K562 (cell line): Measurements from ENCODE around the gene GNAL. TPM values are rescaled to one million over a fixed set of nuclear protein-coding genes. Genes with fewer than 3 reads are reported as not detected.

Source experiments
- C11orf30 ChIP-seq: fragments of 450-650 bp; IDR thresholded peaks from 2 replicates; pipeline ENCODE4 v1.6.1; 2016; ENCODE audit warnings: low read depth, mild to moderate bottlenecking
- CEBPG ChIP-seq, 3 experiments: fragments of 200-800 bp in 1 of 3; sonication (Bioruptor generic) in 1 of 3; sonication (generic) in 1 of 3; formaldehyde crosslinking in 1 of 3; IDR thresholded peaks in 2 of 3; conservative IDR thresholded peaks in 1 of 3; 2 replicates each; pipeline versions ENCODE4 v1.6.1 to v1.8.0; 2016 to 2022; ENCODE audit warnings: missing compliant biosample characterization in 2 of 3, missing genetic modification characterization in 2 of 3, mild to moderate bottlenecking in 1 of 3, missing genetic modification reagents in 1 of 3
- CREM ChIP-seq: IDR thresholded peaks from 2 replicates; pipeline ENCODE4 v1.6.1; 2014; ENCODE audit warnings: antibody characterized with exemption, low read depth
- DMBX1 ChIP-seq: fragments of 250-450 bp; sonication (Bioruptor Pico); IDR thresholded peaks from 2 replicates; pipeline ENCODE4 v1.8.0; 2022; ENCODE audit warnings: inconsistent platforms, mild to moderate bottlenecking, moderate library complexity, borderline replicate concordance
- GABPA ChIP-seq: fragments of 200-800 bp; sonication (Bioruptor generic); conservative IDR thresholded peaks from 2 replicates; pipeline ENCODE4 v1.6.1; 2016; ENCODE audit warnings: low read depth, missing genetic modification characterization, missing compliant biosample characterization
- HCFC1 ChIP-seq: IDR thresholded peaks from 2 replicates; pipeline ENCODE4 v1.6.1; 2012; ENCODE audit warnings: low read depth, low read length, improper control_type of control experiment
- MCM2 ChIP-seq: fragments of 450-650 bp; IDR thresholded peaks from 2 replicates; pipeline ENCODE4 v1.6.1; 2017; ENCODE audit warnings: low read depth, mild to moderate bottlenecking
- MIER1 ChIP-seq: fragments of 450-650 bp; IDR thresholded peaks from 2 replicates; pipeline ENCODE4 v1.6.1; 2016; ENCODE audit warnings: antibody characterized with exemption, mild to moderate bottlenecking, low read depth
- MTA1 ChIP-seq: fragments of 450-650 bp; IDR thresholded peaks from 2 replicates; pipeline ENCODE4 v1.6.1; 2017; ENCODE audit warnings: borderline replicate concordance
- SIN3A ChIP-seq, 2 experiments: fragments of 150-350 bp in 1 of 2; IDR thresholded peaks; 2 replicates each; pipeline ENCODE4 v1.6.1; 2011 to 2016; ENCODE audit warnings: borderline replicate concordance in 2 of 2, low read depth in 2 of 2, low read length in 2 of 2, mild to moderate bottlenecking in 2 of 2, moderate library complexity in 2 of 2; ENCODE audit not compliant: control insufficient read depth in 1 of 2
- SMC3 ChIP-seq: conservative IDR thresholded peaks from 2 replicates; pipeline ENCODE4 v1.6.1; 2011; ENCODE audit warnings: low read depth, low read length, improper control_type of control experiment; ENCODE audit not compliant: insufficient read depth
- STAT5A ChIP-seq: IDR thresholded peaks from 2 replicates; pipeline ENCODE4 v1.6.1; 2012; ENCODE audit warnings: low read length, inconsistent platforms, borderline replicate concordance
- ZNF175 ChIP-seq: fragments of 200-800 bp; sonication (Bioruptor generic); IDR thresholded peaks from 2 replicates; pipeline ENCODE4 v1.6.1; 2016; ENCODE audit warnings: low read depth, mild to moderate bottlenecking, missing genetic modification characterization, missing compliant biosample characterization
- ZNF318 ChIP-seq, 2 experiments: fragments of 450-650 bp; IDR thresholded peaks; 2 replicates each; pipeline ENCODE4 v1.6.1; 2016; ENCODE audit warnings: mild to moderate bottlenecking in 2 of 2, borderline replicate concordance in 1 of 2, low read depth in 1 of 2, moderate library complexity in 1 of 2
- ZNF589 ChIP-seq: fragments of 200-800 bp; sonication (Bioruptor generic); IDR thresholded peaks from 2 replicates; pipeline ENCODE4 v1.6.1; 2016; ENCODE audit warnings: low read depth, missing genetic modification characterization, missing compliant biosample characterization
- polyA plus RNA-seq, 8 experiments: library from polyadenylated mRNA; depleted of rRNA in 4 of 8; stranded (reverse) in 5 of 8; unstranded in 3 of 8; fragments of >200 nt; fragmentation: Nextera tagmentation in 2 of 8; fragmentation: Illumina TruSeq in 1 of 8; extraction: Ambion mirVana in 2 of 8; extraction: Trizol in 1 of 8; gene quantifications; 2 replicates each; pipeline versions ENCODE4 v1.2.1 to v1.2.3, GENCODE V29; 2011 to 2014; ENCODE audit warnings: inconsistent platforms in 1 of 8, missing spikeins in 1 of 8
- total RNA-seq, 7 experiments: library from RNA; depleted of rRNA in 6 of 7; stranded (reverse); fragments of >200 nt in 6 of 7; fragmentation: Illumina TruSeq in 2 of 7; extraction: Trizol in 2 of 7; gene quantifications; 2 replicates each; pipeline versions ENCODE4 v1.2.1 to v1.2.3, GENCODE V29; 2011 to 2021; ENCODE audit warnings: low replicate concordance in 1 of 7
- TF ChIP-seq, protein P1 (sequence below): fragments of 250-450 bp; sonication (Bioruptor Pico); IDR thresholded peaks from 2 replicates; pipeline ENCODE4 v1.5.0; 2021

GNAL gene
- total and polyA plus RNA-seq, 9 of the 15 experiments (the other 6 are each of a cell fraction or from before 2014, with no cell fraction given), result under 0.01 to 0.10 (median 0.01) TPM; not detected in 5

- TF ChIP-seq ZNF318 (IDR thresholded peaks at IDR 0.05; ENCODE audit: borderline replicate concordance in 1 of 2, low read depth in 1 of 2) (no peak), MTA1 (no peak), SMC3 (no peak), CEBPG (CRISPR knock-in tag; IDR thresholded peaks at IDR 0.05) (no peak), CEBPG (tag; conservative IDR thresholded peaks at IDR 0.05 in 1 of 2, IDR thresholded peaks at IDR 0.05 in 1 of 2) (no peak), DMBX1 (CRISPR knock-in tag) (no peak), ZNF589 (no peak), CREM (peak; percentile 27; the same call in 1 of the 2 replicates), MCM2 (no peak), GABPA (tag) (peak; percentile 89), HCFC1 (no peak), ZNF175 (CRISPR knock-in tag) (no peak), C11orf30 (no peak), STAT5A (no peak), SIN3A (IDR thresholded peaks at IDR 0.05; ENCODE audit: borderline replicate concordance in 2 of 2, control insufficient read depth in 1 of 2, low read depth in 2 of 2, low read length in 2 of 2) (peak; percentile 52 to 63; a peak in 2 of 4 replicates), MIER1 (no peak)
- TF ChIP-seq, protein P1, sequence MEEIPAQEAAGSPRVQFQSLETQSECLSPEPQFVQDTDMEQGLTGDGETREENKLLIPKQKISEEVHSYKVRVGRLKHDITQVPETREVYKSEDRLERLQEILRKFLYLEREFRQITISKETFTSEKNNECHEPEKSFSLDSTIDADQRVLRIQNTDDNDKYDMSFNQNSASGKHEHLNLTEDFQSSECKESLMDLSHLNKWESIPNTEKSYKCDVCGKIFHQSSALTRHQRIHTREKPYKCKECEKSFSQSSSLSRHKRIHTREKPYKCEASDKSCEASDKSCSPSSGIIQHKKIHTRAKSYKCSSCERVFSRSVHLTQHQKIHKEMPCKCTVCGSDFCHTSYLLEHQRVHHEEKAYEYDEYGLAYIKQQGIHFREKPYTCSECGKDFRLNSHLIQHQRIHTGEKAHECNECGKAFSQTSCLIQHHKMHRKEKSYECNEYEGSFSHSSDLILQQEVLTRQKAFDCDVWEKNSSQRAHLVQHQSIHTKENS, result no peak
Measured at GRCh38 chr18:11908182-11909060, 219.4 kb downstream of the GNAL start, which contains the start of gene MPPE1 (continued).
